Osteoblast (primary cell): ENCODE measurements around the gene FREM2. TPM values are rescaled to one million over a fixed set of nuclear protein-coding genes. Genes with fewer than 3 reads are reported as not detected.

Experiments
- DNase-seq: peaks from one replicate; pipeline ENCODE4 v3.0.0; 2011; ENCODE audit warnings: low spot score, mixed read lengths; ENCODE audit not compliant: insufficient read length; ENCODE audit errors: missing footprints
- H2AFZ ChIP-seq: 2 replicates; pipeline ENCODE4 v1.6.0; 2011; ENCODE audit warnings: mild to moderate bottlenecking, low read length
- H3K27ac ChIP-seq: 2 replicates; pipeline ENCODE4 v1.5.1; 2011; ENCODE audit warnings: mild to moderate bottlenecking, low read depth, low read length, moderate library complexity
- H3K27me3 ChIP-seq: 2 replicates; pipeline ENCODE4 v1.6.0; 2012; ENCODE audit warnings: mild to moderate bottlenecking, control low read depth, inconsistent platforms, low read length, moderate library complexity; ENCODE audit not compliant: insufficient read depth
- H3K36me3 ChIP-seq: 2 replicates; pipeline ENCODE4 v1.5.1; 2011; ENCODE audit warnings: mild to moderate bottlenecking, low read length, control low read depth, moderate library complexity; ENCODE audit not compliant: insufficient read depth
- H3K4me1 ChIP-seq: 2 replicates; pipeline ENCODE4 v1.5.1; 2011; ENCODE audit warnings: mild to moderate bottlenecking, low read length, control low read depth, moderate library complexity; ENCODE audit not compliant: insufficient read depth
- H3K4me2 ChIP-seq: 2 replicates; pipeline ENCODE4 v1.6.0; 2011; ENCODE audit warnings: mild to moderate bottlenecking, low read length; ENCODE audit not compliant: insufficient read depth
- H3K4me3 ChIP-seq: fragments of 200-600 bp; sonication (generic); 3 replicates; pipeline ENCODE4 v1.5.1; 2012; ENCODE audit warnings: mild to moderate bottlenecking, low read length, inconsistent platforms; ENCODE audit not compliant: insufficient read depth
- H3K79me2 ChIP-seq: 2 replicates; pipeline ENCODE4 v1.6.0; 2012; ENCODE audit warnings: mild to moderate bottlenecking, low read length, control low read depth, inconsistent platforms; ENCODE audit not compliant: insufficient read depth
- H3K9me3 ChIP-seq: 2 replicates; pipeline ENCODE4 v1.5.1; 2011; ENCODE audit warnings: low read depth, low read length, control low read depth
- H4K20me1 ChIP-seq: 2 replicates; pipeline ENCODE4 v1.6.0; 2012; ENCODE audit warnings: mild to moderate bottlenecking, low read length, control low read depth; ENCODE audit not compliant: insufficient read depth
- CTCF ChIP-seq: IDR thresholded peaks from 2 replicates; pipeline ENCODE4 v1.5.1; 2011; ENCODE audit warnings: mild to moderate bottlenecking, low read depth, low read length, moderate library complexity; ENCODE audit errors: extremely low read depth
- total RNA-seq: library from RNA; depleted of rRNA; stranded (reverse); fragments of >200 nt; gene quantifications from 2 replicates; pipeline ENCODE4 v1.2.3, GENCODE V29; 2012

Gene FREM2
- total RNA-seq, 1 donor: not detected

- Histone ChIP-seq H3K27ac (no peak overlapping the region), H3K4me2 (no peak overlapping the region), H2AFZ (no peak overlapping the region), H3K36me3 (no peaks in the 10 kb centered on the region), H3K9me3 (no peaks in the 10 kb centered on the region), H3K4me3 (no peak overlapping the region), H4K20me1 (no peaks in the 10 kb centered on the region), H3K27me3 (no peaks in the 10 kb centered on the region), H3K79me2 (no peaks in the 10 kb centered on the region), H3K4me1 (no peaks in the 10 kb centered on the region)
- TF ChIP-seq CTCF: no peak
- DNase-seq: no peak
Measured at GRCh38 chr13:38895075-38895474, 208.2 kb downstream of the FREM2 start.

- H3K4me1 ChIP-seq: no peaks in the 10 kb centered on the region
- no peak overlapping the region for H3K4me2 ChIP-seq
- H4K20me1 ChIP-seq: no peaks in the 10 kb centered on the region
- DNase-seq: peak; percentile 6
- no peaks in the 10 kb centered on the region for H3K79me2 ChIP-seq
- no peak overlapping the region for H3K27ac ChIP-seq
- no peak overlapping the region for H2AFZ ChIP-seq
- H3K9me3 ChIP-seq: no peaks in the 10 kb centered on the region
- no peaks in the 10 kb centered on the region for H3K36me3 ChIP-seq
- no peak for TF ChIP-seq CTCF
- H3K27me3 ChIP-seq: no peaks in the 10 kb centered on the region
- H3K4me3 ChIP-seq: no peak overlapping the region
Measured at GRCh38 chr13:38897521-38897920, 210.6 kb downstream of the FREM2 start.

GRCh38 chr13:38898481-38898880, 211.6 kb downstream of the FREM2 start:
- Histone ChIP-seq H3K4me3 (no peak overlapping the region), H4K20me1 (no peaks in the 10 kb centered on the region), H3K79me2 (no peaks in the 10 kb centered on the region), H3K27me3 (no peaks in the 10 kb centered on the region), H3K4me1 (no peaks in the 10 kb centered on the region), H2AFZ (no peak overlapping the region), H3K27ac (no peak overlapping the region), H3K4me2 (no peak overlapping the region), H3K36me3 (no peaks in the 10 kb centered on the region), H3K9me3 (no peaks in the 10 kb centered on the region)
- no peak for DNase-seq
- TF ChIP-seq CTCF: no peak

GRCh38 chr13:38899571-38899970, 212.7 kb downstream of the FREM2 start:
- DNase-seq: no peak
- no peaks in the 10 kb centered on the region for H3K4me1 ChIP-seq
- H2AFZ ChIP-seq: no peak overlapping the region
- H4K20me1 ChIP-seq: no peaks in the 10 kb centered on the region
- H3K4me3 ChIP-seq: no peak overlapping the region
- H3K9me3 ChIP-seq: no peaks in the 10 kb centered on the region
- no peak overlapping the region for H3K4me2 ChIP-seq
- H3K27ac ChIP-seq: no peak overlapping the region
- TF ChIP-seq CTCF: no peak
- no peaks in the 10 kb centered on the region for H3K79me2 ChIP-seq
- no peaks in the 10 kb centered on the region for H3K36me3 ChIP-seq
- H3K27me3 ChIP-seq: no peaks in the 10 kb centered on the region
